ENCODE data around the gene TNFRSF6B.

GRCh38 chr20:63739130-63740069 is 42.9 kb downstream of the TNFRSF6B start, which contains the start of gene SLC2A4RG:
- TF ChIP-seq ZFX (IDR thresholded peaks at IDR 0.05) (no peak), CTCF (conservative IDR thresholded peaks at IDR 0.05) (no peak)
